Esophagus squamous epithelium (tissue), 5 donors: ENCODE results near the gene SPOCD1. TPM values are rescaled to one million over a fixed set of nuclear protein-coding genes. Genes with fewer than 3 reads are reported as not detected.

Experiments used
- DNase-seq: peaks from one replicate; lab custom pipeline; 2025; lab: John Stamatoyannopoulos, UW
- H3K27ac ChIP-seq, 4 donors: fragments of 200-600 bp; sonication (generic); one replicate each; pipeline ENCODE4 v1.5.1; 2016 to 2019; ENCODE audit warnings: mild to moderate bottlenecking in 1 of 4
- H3K27me3 ChIP-seq, 4 donors: fragments of 200-600 bp; sonication (generic); 1 replicate in 3 of 4; 2 replicates in 1 of 4; pipeline versions ENCODE4 v1.5.1 to v1.6.0; 2017 to 2021; ENCODE audit warnings: antibody characterized with exemption in 1 of 4
- H3K36me3 ChIP-seq, 3 donors: fragments of 200-600 bp; sonication (generic); one replicate each; pipeline ENCODE4 v1.5.1; 2016 to 2019
- H3K4me1 ChIP-seq, 3 donors: fragments of 200-600 bp; sonication (generic); one replicate each; pipeline ENCODE4 v1.5.1; 2017 to 2019
- H3K4me3 ChIP-seq, 4 donors: fragments of 200-600 bp; sonication (generic); 1 replicate in 3 of 4; 2 replicates in 1 of 4; pipeline ENCODE4 v1.5.1; 2016 to 2019; ENCODE audit warnings: mild to moderate bottlenecking in 2 of 4, moderate library complexity in 1 of 4
- H3K9me3 ChIP-seq, 3 donors: fragments of 200-600 bp; sonication (generic); one replicate each; pipeline ENCODE4 v1.5.1; 2016 to 2019
- CTCF ChIP-seq, 6 experiments: fragments of 450-650 bp in 4 of 6; fragments of 200-600 bp in 2 of 6; sonication (generic) in 2 of 6; IDR thresholded peaks; one replicate each; pipeline ENCODE4 v1.5.1; 2016 to 2019; ENCODE audit warnings: antibody characterized with exemption in 6 of 6, mild to moderate bottlenecking in 4 of 6, moderate library complexity in 4 of 6
- POLR2A ChIP-seq, 4 donors: fragments of 450-650 bp; IDR thresholded peaks; one replicate each; pipeline ENCODE4 v1.6.1; 2017; ENCODE audit warnings: antibody characterized with exemption in 4 of 4, mild to moderate bottlenecking in 4 of 4, moderate library complexity in 3 of 4
- WGBS, 2 donors: methylation state at CpG; one replicate each; pipeline ENCODE4 v1.1.5; 2018; 5-methylcytosine and 5-hydroxymethylcytosine counted together
- intact Hi-C: fragments of 100-400 bp; cut with DNase I; formaldehyde crosslinking; loops from one replicate; pipeline ENCODE4 v1.15.0; 2022
- small RNA-seq, 4 donors: library from RNA; depleted of rRNA; stranded (forward); fragments of <200 nt; gene quantifications; one replicate each; pipeline ENCODE3, GENCODE V24; 2016
- total RNA-seq, 4 donors: library from RNA; depleted of rRNA; stranded (reverse); fragments of >200 nt; gene quantifications; one replicate each; pipeline ENCODE4 v1.1.0, GENCODE V29; 2016
- donor health status: DM: yes; HTN: yes; CAD: no.

Gene SPOCD1
- total RNA-seq, 4 donors from 2014 or later: 0.18 to 0.40 (median 0.38) TPM; not detected in 1

GRCh38 chr1:31745096-31745945 lies 70.5 kb downstream of the SPOCD1 start:
- Histone ChIP-seq H3K9me3 (no peaks in the 10 kb centered on the region), H3K27ac (no peak overlapping the region), H3K4me1 (peaks cover 0 to 10% (median 0%) of the 10 kb centered on the region in 3 donors), H3K36me3 (no peaks in the 10 kb centered on the region), H3K4me3 (no peak overlapping the region), H3K27me3 (peaks cover 0 to 15% (median 0%) of the 10 kb centered on the region in 4 donors)
- TF ChIP-seq CTCF (IDR thresholded peaks at IDR 0.05) (peak in 5 of 6 experiments; percentile 60 to 80 (median 79)), POLR2A (IDR thresholded peaks at IDR 0.05) (no peak)
- intact Hi-C loops: no loop called here
- DNase-seq: no peak
- WGBS, 2 donors: 80% methylated on average over 1 of the region's 4 CpGs; no CpG with 5 or more reads in 1 of the 2 donors

GRCh38 chr1:31744165-31744888 lies 71.5 kb downstream of the SPOCD1 start:
- Histone ChIP-seq H3K27ac (no peak overlapping the region), H3K9me3 (no peaks in the 10 kb centered on the region), H3K4me3 (no peak overlapping the region), H3K4me1 (peaks cover 0 to 14% (median 0%) of the 10 kb centered on the region in 3 donors), H3K27me3 (peaks cover 0 to 7% (median 0%) of the 10 kb centered on the region in 4 donors), H3K36me3 (no peaks in the 10 kb centered on the region)
- DNase-seq: no peak
- 100% methylated on average over 1 of the region's 28 CpGs for WGBS, 2 donors
- no peak for TF ChIP-seq CTCF (IDR thresholded peaks at IDR 0.05)
- no peak for TF ChIP-seq POLR2A (IDR thresholded peaks at IDR 0.05)
- intact Hi-C loops: no loop called here

- DNase-seq: no peak
- intact Hi-C loops: no loop called here
- WGBS, 2 donors: 80 to 100% methylated on average over 1 to 2 of the region's 32 CpGs
- no peaks in the 10 kb centered on the region for H3K36me3 ChIP-seq
- H3K4me1 ChIP-seq: peaks cover 0 to 18% (median 0%) of the 10 kb centered on the region in 3 donors
- no peaks in the 10 kb centered on the region for H3K9me3 ChIP-seq
- no peak overlapping the region for H3K4me3 ChIP-seq
- no peak overlapping the region for H3K27ac ChIP-seq
- H3K27me3 ChIP-seq: no peaks in the 10 kb centered on the region
- no peak for TF ChIP-seq POLR2A (IDR thresholded peaks at IDR 0.05)
- TF ChIP-seq CTCF (IDR thresholded peaks at IDR 0.05): no peak
Observed at GRCh38 chr1:31742462-31743212, 73.2 kb downstream of the SPOCD1 start.

Small RNA genes within 50 kb of the gene (small RNA-seq; reads per million reads assigned to genes)
- gene MIR4254: 0 reads per million in 4 donors

Other genes with a start within 250 kb of the SPOCD1 start
- gene TINAGL1, start 239.5 kb downstream of the SPOCD1 start, total RNA-seq: 10 to 100 TPM; 24.5 to 56.4 (median 44.6) TPM
- under 1 TPM in 1 of 4 donors, not detected in 3; 0.22 TPM for gene HCRTR1, start 198.3 kb downstream of the SPOCD1 start, total RNA-seq
- 10 to 100 TPM; 59.1 to 69.8 (median 63.6) TPM for gene PEF1, start 171.1 kb downstream of the SPOCD1 start, total RNA-seq
- gene COL16A1, start 112.0 kb downstream of the SPOCD1 start, total RNA-seq: 10 to 100 TPM in 2 of 4 donors, 1 to 10 TPM in 2; 8.8 to 35.5 (median 16.4) TPM
- 1 to 10 TPM in 2 of 4 donors, under 1 TPM in 2; 0.18 to 2.1 (median 0.86) TPM for gene ADGRB2, start 51.7 kb downstream of the SPOCD1 start, total RNA-seq
- gene PTP4A2, start 122.3 kb upstream of the SPOCD1 start, total RNA-seq: 100 to 1,000 TPM in 3 of 4 donors, 10 to 100 TPM in 1; 71.4 to 122 (median 108) TPM
- gene KHDRBS1, start 197.8 kb upstream of the SPOCD1 start, total RNA-seq: 10 to 100 TPM; 56.5 to 72.4 (median 70.8) TPM